ENCODE measurements around the gene PRAMEF13.
"Not testable (repeated sequence)": the region's sequence is repeated elsewhere in the genome, so short reads cannot be mapped to it uniquely, and the experiment has no call there.

PRAMEF13 gene

GRCh38 chr1:13165531-13165930 is 35.7 kb downstream of the PRAMEF13 start, which contains the start of gene HNRNPCL4:
TSS of gene HNRNPCL4 (minus strand) at chr1:13165631. CDS start at chr1:13165467, 164 bp downstream.
- not testable (repeated sequence) for DNase-seq (ENCODE audit: low read depth)

- not testable (repeated sequence) for DNase-seq (ENCODE audit: low read depth)
These were observed 45.3 kb downstream of the PRAMEF13 start, which contains the start of gene PRAMEF26 for GRCh38 chr1:13155909-13156308. TSS of gene PRAMEF26 (minus strand) at chr1:13156009. CDS start at chr1:13153095, 2,914 bp downstream.

Data from stimulated activated CD8-positive, alpha-beta memory T cell treated with anti-CD3 and anti-CD28 coated beads, Interleukin-12 subunit alpha, Interleukin-12 subunit beta, amount 100 ng/mL, for 4 hours (primary cell).